ENCODE results near the gene RPLP2.

Gene RPLP2

DNA sequence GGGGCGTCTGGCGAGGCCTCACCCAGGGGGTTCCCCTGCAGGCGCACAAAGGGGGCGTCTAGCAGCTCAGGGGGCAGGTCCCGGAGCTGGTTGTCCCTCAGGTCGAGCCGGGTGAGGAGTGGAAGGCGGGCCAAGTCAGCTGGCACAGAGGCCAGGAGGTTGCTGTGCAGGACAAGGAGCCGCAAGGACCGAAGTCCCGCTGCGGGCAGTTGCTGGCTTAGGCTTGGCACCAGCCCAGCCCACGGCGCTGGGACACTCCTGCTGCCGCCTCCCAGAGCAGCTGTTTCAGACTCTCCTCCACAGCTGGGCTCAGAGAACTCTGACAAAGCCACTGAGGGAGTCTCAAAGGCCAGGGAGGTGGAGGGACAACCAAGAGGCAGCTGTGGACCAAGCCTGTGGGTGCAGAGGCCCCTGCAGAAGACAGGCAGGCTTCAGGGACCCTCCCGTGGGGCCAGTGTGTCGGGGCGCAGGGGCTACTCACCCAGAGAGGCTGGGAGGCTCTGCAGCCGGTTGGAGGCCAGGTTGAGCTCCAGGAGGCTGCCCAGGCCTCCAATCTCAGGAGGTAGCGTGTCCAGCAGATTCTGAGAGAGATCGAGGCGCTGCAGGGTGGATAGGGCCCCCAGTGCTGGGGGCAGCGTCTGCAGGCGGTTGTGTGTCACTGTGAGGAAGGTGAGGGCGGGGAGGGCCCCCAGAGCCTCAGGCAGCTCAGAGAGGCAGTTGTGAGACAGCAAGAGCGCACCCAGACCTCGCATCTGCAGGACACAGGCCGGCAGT, 6.9 kb upstream of the RPLP2 start:
- in situ Hi-C loops (cut with MboI; ENCODE audit: low sequenced_read_pairs) = no loop called here

- in situ Hi-C loops (cut with MboI; ENCODE audit: low sequenced_read_pairs) = no loop called here
These were observed 6.4 kb upstream of the RPLP2 start for GRCh38 chr11:803467-803742.

GRCh38 chr11:803770-804598, 5.8 kb upstream of the RPLP2 start:
- in situ Hi-C loops (cut with MboI; ENCODE audit: low sequenced_read_pairs) = no loop called here

- in situ Hi-C loops (cut with MboI; ENCODE audit: low sequenced_read_pairs) = no loop called here
These were observed 5.2 kb upstream of the RPLP2 start for GRCh38 chr11:804599-804964.

GRCh38 chr11:808427-809286, 1.1 kb upstream of the RPLP2 start:
- in situ Hi-C loops (cut with MboI; ENCODE audit: low sequenced_read_pairs) = no loop called here

GRCh38 chr11:810040-810567, 337 bp downstream of the RPLP2 start:
- in situ Hi-C loops (cut with MboI; ENCODE audit: low sequenced_read_pairs) = no loop called here

DNA sequence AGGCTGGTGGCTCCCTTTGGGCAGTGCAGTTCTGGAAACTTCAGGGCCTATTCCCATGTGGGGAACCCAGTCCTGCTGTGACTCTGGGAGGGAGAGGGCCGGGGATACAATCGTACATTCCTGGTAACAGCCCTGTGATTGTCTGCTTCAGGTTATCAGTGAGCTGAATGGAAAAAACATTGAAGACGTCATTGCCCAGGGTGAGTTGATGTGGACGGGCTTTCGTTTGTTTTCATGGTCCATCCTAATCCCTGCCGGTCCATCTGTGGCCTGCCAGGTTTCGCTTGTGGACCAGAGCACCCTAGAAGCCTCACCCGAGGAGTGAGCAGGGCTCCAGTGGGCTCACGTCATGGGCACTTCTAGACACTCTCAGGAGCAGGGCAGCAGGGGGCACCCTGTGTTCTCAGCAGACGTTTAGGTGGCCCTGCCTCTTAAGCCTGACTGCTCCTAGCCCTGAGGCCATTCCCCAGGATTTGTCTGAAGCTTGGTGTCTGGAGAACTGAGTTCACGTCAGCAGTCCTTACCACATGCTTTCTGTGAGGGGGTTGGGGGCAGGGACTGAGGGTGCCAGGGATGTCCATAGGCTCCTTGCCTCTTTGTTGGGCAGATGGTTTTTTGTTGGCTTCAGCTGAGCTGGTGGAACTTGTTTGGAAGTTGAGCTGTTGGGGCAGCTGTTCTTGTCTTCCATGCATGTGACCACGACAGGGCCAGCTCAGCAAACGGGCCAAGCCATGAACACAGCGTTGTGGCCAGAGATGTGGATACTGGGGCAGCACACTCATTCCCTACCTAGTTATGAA, 1.9 kb downstream of the RPLP2 start:
- in situ Hi-C loops (cut with MboI; ENCODE audit: low sequenced_read_pairs) = no loop called here

DNA sequence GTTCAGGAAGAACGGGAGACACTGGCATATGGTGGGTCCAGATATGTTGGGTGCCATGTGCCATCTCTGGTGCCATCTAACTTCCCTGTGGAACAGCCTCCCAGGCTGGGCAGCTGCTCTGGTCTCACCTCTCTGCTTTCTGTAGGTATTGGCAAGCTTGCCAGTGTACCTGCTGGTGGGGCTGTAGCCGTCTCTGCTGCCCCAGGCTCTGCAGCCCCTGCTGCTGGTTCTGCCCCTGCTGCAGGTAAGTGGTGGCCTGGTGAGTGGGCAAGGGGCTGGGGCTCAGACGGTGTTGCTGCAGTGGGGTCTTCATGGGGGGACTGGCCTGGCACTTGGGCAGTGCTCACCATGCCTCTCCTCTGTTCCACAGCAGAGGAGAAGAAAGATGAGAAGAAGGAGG, 2.6 kb downstream of the RPLP2 start:
- in situ Hi-C loops (cut with MboI; ENCODE audit: low sequenced_read_pairs) = no loop called here

DNA sequence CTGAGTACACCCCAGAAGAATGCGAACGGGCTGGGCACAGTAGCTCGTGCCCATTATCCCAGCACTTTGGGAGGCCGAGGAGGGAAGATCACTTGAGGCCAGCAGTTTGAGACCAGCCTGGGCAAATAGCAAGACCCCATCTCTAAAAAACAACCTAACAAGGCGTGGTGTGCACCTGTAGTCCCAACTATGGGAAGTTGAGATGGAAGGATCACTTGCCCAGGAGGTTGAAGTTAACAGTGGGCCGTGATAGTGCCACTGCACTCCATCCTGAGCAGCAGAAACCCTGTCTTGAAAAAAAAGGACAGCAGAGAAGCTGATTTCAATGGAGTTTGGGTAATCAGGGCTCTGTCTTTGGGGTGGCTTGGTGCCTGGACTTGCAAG, 3.3 kb downstream of the RPLP2 start:
- in situ Hi-C loops (cut with MboI; ENCODE audit: low sequenced_read_pairs) = no loop called here

DNA sequence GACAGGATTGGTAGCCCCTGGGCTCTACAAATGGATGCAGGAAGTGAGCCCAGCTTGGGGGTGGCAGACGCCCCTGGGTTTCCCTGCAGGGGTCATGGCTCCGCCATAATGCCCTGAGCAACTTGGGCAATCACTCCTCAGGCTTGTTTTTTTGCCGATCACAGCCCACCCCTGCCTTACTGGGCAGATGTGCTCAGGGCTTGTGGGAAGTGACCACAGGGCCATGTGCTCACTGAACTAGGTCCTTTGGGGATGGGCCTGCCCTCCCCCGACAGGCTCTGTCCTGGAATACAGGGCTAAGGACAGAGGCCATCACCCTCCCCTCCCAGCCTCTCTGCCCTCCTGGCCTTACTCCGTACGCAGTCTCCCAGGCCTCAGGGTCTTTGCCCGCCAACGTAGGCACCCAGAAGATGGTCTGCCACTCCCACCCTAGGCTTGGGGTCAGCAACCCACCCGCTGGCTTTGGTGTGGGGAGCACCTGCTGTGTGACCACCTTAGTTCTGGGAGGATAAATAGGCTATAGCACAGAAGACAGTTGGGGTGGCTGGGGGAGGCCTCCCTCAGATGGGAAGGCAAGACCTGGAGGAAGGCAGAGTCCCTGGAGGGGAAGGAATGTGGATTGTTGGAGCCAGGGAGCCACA, 3.8 kb downstream of the RPLP2 start:
- in situ Hi-C loops (cut with MboI; ENCODE audit: low sequenced_read_pairs) = no loop called here

DNA sequence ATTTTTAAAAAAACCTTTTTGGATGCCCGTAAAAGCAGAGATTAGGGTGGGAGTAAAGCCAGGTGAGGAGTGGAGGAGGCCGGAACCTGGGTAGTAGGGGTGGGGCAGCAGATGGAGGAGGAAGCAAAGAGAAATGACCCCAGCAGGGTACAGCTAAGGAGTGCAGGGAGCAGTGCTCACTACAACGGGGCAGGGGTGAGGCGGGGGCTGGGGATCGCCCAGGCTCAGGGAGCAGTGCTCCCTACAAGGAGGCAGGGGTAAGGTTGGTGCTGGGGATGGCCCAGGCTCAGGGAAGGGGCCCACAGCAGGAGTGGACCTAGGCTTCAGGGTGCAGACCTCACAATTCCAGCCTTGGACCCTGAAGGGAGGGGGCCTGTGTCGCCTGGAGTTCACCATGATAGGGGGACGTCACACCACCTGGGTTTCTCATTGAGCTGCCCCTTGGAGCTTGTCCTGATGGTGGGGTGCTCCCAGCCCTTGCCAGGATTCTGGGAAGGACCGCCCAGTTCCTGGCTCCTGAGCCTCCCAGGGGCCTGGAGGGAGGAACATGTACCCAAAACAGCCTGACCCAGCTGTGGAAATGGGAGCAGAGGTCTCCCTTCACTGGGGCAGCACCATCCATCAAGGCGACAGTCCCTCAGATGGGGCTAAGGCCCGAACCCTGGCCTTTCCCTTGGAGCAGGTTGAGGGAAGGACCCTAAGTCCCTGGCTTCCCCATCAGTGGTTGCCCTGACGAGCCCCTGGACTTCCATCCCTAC, 6.1 kb downstream of the RPLP2 start:
- in situ Hi-C loops (cut with MboI; ENCODE audit: low sequenced_read_pairs) = no loop called here

DNA sequence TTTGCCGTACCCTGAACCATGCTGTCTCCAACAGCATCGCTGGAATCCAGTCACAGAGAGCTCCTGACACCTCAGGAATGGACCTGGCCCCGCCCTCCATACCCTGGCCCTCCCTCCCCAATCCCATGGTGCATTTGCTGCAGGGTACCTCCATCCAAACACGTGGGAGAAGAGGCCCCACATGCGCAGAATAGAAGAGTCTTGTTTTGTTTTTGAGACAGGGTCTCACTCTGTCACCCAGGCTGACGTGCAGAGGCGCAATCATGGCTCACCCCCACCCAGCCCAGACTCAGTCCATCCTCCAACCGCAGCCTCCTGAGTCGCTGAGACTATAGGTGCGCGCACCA, 6.6 kb downstream of the RPLP2 start:
- in situ Hi-C loops (cut with MboI; ENCODE audit: low sequenced_read_pairs) = no loop called here

DNA sequence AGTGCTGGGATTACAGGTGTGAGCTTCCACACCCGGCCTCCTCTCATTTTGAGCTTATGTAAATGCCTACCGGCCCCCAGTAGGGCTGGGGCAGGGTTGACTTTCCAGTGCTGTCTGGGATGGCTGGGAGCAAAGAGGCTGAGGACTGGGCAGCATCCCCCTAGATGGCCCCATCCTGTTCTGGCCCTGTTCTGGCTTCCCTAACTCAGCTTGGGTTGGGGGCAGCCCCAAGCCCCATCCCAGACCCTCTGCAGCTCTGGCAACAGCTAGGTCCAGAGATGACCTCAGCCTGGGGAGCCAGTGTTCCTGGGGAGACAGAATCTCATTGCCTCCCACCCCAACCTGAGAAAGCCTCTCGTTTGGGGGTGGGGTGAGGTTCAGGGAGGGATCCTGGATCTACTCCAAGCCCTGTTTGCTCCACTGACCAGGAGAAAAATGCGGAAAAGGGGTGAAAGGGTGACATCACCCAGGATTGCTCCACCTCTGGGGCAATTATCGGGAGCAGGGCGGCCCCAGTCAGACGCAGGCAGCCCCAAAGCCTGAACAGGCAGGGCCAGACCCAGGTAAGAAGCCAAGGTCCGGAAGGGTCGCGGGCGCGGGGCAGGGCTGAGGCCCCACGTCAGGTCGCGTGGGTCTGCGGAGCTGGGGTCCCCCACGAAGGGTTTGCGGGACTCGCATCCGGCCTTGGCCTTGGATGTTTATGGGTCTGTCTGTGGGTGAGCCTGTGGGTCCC, 8.8 kb downstream of the RPLP2 start, which contains the start of gene PNPLA2:
Gene PNPLA2 (plus strand): TSS at position 519 of the 733 bp plus-strand sequence. CDS start 805 bp downstream, outside the sequence.
- in situ Hi-C loops (cut with MboI; ENCODE audit: low sequenced_read_pairs) = no loop called here

DNA sequence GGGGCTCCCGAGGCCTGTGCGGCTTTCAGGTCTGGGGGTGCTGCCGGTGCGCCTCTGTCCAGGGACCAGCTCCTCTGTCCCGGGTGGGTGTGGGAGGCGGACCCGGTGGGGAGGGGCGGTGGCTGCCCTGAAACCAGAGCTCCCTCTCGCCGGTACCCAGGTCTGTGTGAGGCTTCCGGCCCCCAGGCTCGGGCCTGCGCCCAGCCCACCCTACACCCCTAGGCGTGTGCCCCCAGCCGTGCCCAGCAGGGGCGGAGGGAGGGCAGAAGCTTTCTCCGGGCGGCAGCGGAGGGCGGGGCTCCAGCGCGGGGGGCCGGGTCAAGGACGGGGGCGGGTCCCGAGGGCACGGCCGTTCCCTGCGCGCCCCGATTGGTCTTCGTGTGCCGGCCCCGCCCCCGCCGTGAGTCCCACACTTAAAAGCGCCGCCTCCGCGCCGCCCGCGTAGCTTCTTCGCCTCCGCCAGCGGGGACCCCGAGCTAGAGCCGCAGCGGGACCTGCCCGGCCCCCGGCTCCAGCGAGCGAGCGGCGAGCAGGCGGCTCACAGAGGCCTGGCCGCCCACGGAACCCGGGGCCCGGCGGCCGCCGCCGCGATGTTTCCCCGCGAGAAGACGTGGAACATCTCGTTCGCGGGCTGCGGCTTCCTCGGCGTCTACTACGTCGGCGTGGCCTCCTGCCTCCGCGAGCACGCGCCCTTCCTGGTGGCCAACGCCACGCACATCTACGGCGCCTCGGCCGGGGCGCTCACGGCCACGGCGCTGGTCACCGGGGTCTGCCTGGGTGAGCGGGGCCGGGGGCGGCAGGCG, 9.6 kb downstream of the RPLP2 start:
- in situ Hi-C loops (cut with MboI; ENCODE audit: low sequenced_read_pairs) = no loop called here

DNA sequence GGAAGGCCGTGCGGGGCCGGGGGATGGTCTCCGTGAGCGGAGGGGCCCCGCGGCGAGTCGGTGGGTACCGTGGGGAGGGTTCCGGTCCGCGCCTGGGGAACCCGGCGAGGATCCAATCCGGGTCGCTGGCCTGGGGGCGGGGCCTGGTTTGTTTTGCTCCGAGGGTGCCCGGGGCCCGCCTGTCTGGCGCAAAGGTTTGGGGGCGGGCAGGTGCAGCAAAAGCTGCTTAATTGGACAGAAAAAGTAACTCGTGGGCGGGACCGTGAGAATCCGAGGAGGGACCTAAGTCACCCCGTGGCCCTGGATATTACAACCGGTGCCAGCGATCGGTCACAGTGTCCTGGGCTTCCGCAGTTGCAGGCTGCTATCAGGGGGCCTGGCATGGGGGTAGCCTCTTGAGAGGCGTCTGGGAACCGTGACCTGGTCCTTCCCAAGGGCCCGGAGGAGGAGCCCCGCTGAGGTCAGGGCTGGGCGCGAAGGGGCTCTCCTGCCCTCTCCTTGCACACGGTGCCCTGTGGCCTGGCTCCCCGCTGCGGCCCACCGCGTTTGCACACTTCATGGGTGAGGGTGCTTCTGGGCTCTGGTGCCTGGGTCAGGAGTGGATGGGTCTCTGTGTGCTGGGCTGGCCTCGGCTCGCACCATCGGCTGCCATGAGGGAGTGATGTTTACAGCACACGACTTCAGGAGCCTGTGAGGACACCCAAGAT, 10.3 kb downstream of the RPLP2 start:
- in situ Hi-C loops (cut with MboI; ENCODE audit: low sequenced_read_pairs) = no loop called here

- in situ Hi-C loops (cut with MboI; ENCODE audit: low sequenced_read_pairs) = no loop called here
These were observed 11.1 kb downstream of the RPLP2 start for GRCh38 chr11:820655-821511.
